Cardiac muscle cell (in vitro differentiated cells and primary cell): ENCODE measurements around the gene PCDHA12. TPM values are rescaled to one million over a fixed set of nuclear protein-coding genes. Genes with fewer than 3 reads are reported as not detected.
A peak's percentile ranks its signal among the peaks of the same experiment; 100 is the strongest.
"Not testable (repeated sequence)": the region's sequence is repeated elsewhere in the genome, so short reads cannot be mapped to it uniquely, and the experiment has no call there.

Experiments
- DNase-seq, 2 donors: peaks; one replicate each; pipeline versions ENCODE4 v3.0.0 to v3.0.0-alpha.2; 2010 to 2017; ENCODE audit warnings: low read depth in 1 of 2, low spot score in 1 of 2
- H3K27ac ChIP-seq: fragments of 200-600 bp; sonication (generic); 2 replicates; pipeline ENCODE4 v1.5.1; 2016
- H3K27me3 ChIP-seq: fragments of 200-600 bp; sonication (generic); 2 replicates; pipeline ENCODE4 v1.6.0; 2016; ENCODE audit warnings: control low read depth
- H3K36me3 ChIP-seq: fragments of 200-600 bp; sonication (generic); 2 replicates; pipeline ENCODE4 v1.5.1; 2016; ENCODE audit warnings: control low read depth
- H3K4me1 ChIP-seq: fragments of 200-600 bp; sonication (generic); 2 replicates; pipeline ENCODE4 v1.8.1; 2017; ENCODE audit warnings: low read depth, mild to moderate bottlenecking, mixed run types
- H3K4me3 ChIP-seq: fragments of 200-600 bp; sonication (generic); 2 replicates; pipeline ENCODE4 v1.5.1; 2016; ENCODE audit warnings: mild to moderate bottlenecking
- H3K9me3 ChIP-seq: fragments of 200-600 bp; sonication (generic); 2 replicates; pipeline ENCODE4 v1.5.1; 2017; ENCODE audit warnings: low read depth, mild to moderate bottlenecking, control low read depth
- polyA plus RNA-seq: library from polyadenylated mRNA; unstranded; fragments of >200 nt; fragmentation: Nextera tagmentation; extraction: Ambion mirVana; gene quantifications from 2 replicates; pipeline ENCODE4 v1.2.1, GENCODE V29; 2016
- total RNA-seq: library from RNA; depleted of rRNA; stranded (reverse); fragments of >200 nt; gene quantifications from 2 replicates; pipeline ENCODE4 v1.2.3, GENCODE V29; 2016
- TF ChIP-seq, protein P1 (sequence below): IDR thresholded peaks from 2 replicates; pipeline ENCODE4 v1.5.1; 2012; ENCODE audit warnings: low read depth, mild to moderate bottlenecking, low read length

The PCDHA12 gene
- total and polyA plus RNA-seq, 2 experiments from 2014 or later: 1.7 to 10.5 TPM

DNA sequence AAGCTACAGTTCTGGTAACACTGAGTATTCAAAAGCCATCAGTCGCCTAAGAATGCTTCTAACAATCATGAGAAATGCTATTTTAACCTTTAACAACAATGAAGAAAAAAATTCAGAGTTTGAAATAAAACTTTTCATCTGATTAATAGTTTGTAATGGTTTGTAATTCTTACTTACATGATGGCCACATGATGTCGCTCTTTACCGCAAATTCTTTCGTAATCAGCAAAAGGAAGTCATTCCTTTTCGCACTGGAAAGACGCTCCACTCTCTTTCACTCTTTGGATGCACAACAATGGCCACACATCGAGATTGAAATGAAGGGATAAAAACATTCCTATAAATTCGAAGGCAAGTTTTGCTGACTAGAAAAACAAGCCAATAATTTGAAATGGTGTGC, 41.1 kb upstream of the PCDHA12 start, which contains the start of gene PCDHA7:
Gene PCDHA7, plus strand, starts transcription at position 277 of the 400 bp plus-strand sequence. Its CDS starts 115 bp downstream, at position 392.
- no peak within 1 kb of the TSS for H3K4me3 ChIP-seq
- H3K36me3 ChIP-seq: no peaks in the 10 kb centered on the region
- no peaks in the 10 kb centered on the region for H3K27me3 ChIP-seq
- H3K4me1 ChIP-seq: no peaks in the 10 kb centered on the region
- TF ChIP-seq, protein P1, sequence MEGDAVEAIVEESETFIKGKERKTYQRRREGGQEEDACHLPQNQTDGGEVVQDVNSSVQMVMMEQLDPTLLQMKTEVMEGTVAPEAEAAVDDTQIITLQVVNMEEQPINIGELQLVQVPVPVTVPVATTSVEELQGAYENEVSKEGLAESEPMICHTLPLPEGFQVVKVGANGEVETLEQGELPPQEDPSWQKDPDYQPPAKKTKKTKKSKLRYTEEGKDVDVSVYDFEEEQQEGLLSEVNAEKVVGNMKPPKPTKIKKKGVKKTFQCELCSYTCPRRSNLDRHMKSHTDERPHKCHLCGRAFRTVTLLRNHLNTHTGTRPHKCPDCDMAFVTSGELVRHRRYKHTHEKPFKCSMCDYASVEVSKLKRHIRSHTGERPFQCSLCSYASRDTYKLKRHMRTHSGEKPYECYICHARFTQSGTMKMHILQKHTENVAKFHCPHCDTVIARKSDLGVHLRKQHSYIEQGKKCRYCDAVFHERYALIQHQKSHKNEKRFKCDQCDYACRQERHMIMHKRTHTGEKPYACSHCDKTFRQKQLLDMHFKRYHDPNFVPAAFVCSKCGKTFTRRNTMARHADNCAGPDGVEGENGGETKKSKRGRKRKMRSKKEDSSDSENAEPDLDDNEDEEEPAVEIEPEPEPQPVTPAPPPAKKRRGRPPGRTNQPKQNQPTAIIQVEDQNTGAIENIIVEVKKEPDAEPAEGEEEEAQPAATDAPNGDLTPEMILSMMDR: no peak
- peak in 1 of 2 donors; percentile 34 for DNase-seq
- no peak within 1 kb of the TSS for H3K27ac ChIP-seq
- H3K9me3 ChIP-seq: no peaks in the 10 kb centered on the region

DNA sequence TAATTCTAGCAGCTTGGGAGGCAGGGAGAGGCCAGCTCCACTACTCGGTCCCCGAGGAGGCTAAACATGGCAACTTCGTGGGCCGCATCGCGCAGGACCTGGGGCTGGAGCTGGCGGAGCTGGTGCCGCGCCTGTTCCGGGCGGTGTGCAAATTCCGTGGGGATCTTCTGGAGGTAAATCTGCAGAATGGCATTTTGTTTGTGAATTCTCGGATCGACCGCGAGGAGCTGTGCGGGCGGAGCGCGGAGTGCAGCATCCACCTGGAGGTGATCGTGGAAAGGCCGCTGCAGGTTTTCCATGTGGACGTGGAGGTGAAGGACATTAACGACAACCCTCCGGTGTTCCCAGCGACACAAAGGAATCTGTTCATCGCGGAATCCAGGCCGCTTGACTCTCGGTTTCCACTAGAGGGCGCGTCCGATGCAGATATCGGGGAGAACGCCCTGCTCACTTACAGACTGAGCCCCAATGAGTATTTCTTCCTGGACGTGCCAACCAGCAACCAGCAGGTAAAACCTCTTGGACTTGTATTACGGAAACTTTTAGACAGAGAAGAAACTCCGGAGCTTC, 40.6 kb upstream of the PCDHA12 start:
- H3K4me1 ChIP-seq, H3K27ac ChIP-seq, H3K36me3 ChIP-seq, DNase-seq, H3K9me3 ChIP-seq, H3K27me3 ChIP-seq, H3K4me3 ChIP-seq: not testable (repeated sequence)

DNA sequence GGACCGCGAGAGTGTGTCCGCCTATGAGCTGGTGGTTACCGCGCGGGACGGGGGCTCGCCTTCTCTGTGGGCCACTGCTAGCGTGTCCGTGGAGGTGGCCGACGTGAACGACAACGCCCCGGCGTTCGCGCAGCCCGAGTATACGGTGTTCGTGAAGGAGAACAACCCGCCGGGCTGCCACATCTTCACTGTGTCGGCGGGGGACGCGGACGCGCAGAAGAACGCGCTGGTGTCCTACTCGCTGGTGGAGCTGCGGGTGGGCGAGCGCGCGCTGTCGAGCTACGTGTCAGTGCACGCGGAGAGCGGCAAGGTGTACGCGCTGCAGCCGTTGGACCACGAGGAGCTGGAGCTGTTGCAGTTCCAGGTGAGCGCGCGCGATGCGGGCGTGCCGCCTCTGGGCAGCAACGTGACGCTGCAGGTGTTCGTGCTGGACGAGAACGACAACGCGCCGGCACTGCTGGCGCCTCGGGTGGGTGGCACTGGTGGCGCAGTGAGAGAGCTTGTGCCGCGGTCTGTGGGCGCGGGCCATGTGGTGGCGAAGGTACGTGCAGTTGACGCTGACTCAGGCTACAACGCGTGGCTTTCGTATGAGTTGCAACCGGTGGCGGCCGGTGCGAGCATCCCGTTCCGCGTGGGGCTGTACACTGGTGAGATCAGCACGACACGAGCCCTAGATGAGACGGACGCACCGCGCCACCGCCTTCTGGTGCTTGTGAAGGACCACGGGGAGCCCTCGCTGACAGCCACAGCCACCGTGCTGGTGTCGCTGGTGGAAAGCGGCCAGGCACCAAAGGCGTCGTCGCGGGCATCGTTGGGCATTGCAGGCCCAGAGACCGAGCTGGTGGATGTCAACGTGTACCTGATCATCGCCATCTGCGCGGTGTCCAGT, 39.2 kb upstream of the PCDHA12 start:
- Histone ChIP-seq H3K27me3 (no peaks in the 10 kb centered on the region), H3K9me3 (no peaks in the 10 kb centered on the region), H3K27ac (no peak overlapping the region), H3K4me3 (no peak overlapping the region), H3K4me1 (no peaks in the 10 kb centered on the region), H3K36me3 (no peaks in the 10 kb centered on the region)
- TF ChIP-seq, protein P1: no peak
- DNase-seq: no peak

DNA sequence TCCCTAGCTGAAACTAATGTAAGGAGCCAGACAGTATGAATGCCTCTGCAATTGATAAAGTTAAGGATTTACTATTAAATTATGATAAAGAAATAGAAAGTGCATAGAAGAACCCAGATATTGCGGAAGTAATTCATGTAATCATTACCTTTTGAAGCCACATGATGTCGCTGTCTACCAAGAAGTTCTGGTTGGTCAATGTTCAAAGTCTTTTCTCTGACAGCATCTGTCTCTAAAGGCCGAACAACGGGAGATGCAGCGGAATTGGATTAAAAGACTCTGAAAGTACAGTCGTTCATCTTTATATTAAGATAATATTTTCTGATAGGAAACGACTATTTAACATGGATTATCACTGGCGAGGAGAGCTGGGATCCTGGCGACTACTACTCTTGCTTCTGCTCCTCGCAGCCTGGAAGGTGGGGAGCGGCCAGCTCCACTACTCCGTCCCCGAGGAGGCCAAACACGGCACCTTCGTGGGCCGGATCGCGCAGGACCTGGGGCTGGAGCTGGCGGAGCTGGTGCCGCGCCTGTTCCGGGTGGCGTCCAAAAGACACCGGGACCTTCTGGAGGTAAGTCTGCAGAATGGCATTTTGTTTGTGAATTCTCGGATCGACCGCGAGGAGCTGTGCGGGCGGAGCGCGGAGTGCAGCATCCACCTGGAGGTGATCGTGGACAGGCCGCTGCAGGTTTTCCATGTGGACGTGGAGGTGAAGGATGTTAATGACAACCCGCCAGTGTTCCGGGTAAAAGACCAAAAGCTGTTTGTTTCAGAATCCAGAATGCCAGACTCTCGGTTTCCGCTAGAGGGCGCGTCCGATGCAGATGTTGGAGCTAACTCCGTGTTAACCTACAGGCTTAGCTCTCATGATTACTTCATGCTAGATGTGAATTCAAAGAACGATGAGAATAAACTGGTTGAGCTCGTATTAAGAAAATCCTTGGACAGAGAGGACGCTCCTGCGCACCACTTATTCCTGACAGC, 33.8 kb upstream of the PCDHA12 start, which contains the start of gene PCDHA8:
Gene PCDHA8, plus strand, starts transcription at position 210 of the 985 bp plus-strand sequence. Its CDS starts 135 bp downstream, at position 345.
- H3K36me3 ChIP-seq: no peaks in the 10 kb centered on the region
- no peak within 1 kb of the TSS for H3K4me3 ChIP-seq
- TF ChIP-seq, protein P1: no peak
- no peaks in the 10 kb centered on the region for H3K9me3 ChIP-seq
- no peak for DNase-seq
- H3K27me3 ChIP-seq: no peaks in the 10 kb centered on the region
- H3K4me1 ChIP-seq: no peaks in the 10 kb centered on the region
- H3K27ac ChIP-seq: no peak within 1 kb of the TSS

DNA sequence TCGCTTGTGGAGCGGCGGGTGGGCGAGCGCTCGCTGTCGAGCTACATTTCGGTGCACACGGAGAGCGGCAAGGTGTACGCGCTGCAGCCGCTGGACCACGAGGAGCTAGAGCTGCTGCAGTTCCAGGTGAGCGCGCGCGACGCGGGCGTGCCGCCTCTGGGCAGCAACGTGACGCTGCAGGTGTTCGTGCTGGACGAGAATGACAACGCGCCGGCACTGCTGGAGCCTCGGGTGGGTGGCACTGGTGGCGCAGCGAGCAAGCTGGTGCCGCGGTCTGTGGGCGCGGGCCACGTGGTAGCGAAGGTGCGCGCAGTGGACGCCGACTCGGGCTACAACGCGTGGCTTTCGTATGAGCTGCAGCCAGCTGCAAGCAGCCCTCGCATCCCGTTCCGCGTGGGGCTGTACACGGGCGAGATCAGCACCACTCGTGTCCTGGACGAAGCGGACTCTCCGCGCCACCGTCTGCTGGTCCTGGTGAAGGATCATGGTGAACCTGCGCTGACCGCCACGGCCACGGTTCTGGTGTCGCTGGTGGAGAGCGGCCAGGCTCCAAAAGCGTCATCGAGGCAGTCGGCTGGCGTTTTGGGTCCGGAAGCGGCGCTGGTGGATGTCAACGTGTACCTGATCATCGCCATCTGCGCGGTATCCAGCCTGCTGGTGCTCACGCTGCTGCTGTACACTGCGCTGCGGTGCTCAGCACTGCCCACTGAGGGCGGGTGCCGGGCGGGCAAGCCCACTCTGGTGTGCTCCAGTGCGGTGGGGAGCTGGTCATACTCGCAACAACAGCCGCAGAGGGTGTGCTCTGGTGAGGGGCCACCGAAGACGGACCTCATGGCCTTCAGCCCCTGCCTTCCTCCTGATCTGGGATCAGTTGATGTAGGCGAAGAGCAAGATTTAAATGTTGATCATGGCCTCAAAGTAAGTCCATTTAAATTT, 32.0 kb upstream of the PCDHA12 start:
- no peak overlapping the region for H3K4me3 ChIP-seq
- no peaks in the 10 kb centered on the region for H3K36me3 ChIP-seq
- TF ChIP-seq, protein P1: no peak
- H3K4me1 ChIP-seq: no peaks in the 10 kb centered on the region
- H3K27me3 ChIP-seq: no peaks in the 10 kb centered on the region
- no peaks in the 10 kb centered on the region for H3K9me3 ChIP-seq
- DNase-seq: no peak
- H3K27ac ChIP-seq: no peak overlapping the region

DNA sequence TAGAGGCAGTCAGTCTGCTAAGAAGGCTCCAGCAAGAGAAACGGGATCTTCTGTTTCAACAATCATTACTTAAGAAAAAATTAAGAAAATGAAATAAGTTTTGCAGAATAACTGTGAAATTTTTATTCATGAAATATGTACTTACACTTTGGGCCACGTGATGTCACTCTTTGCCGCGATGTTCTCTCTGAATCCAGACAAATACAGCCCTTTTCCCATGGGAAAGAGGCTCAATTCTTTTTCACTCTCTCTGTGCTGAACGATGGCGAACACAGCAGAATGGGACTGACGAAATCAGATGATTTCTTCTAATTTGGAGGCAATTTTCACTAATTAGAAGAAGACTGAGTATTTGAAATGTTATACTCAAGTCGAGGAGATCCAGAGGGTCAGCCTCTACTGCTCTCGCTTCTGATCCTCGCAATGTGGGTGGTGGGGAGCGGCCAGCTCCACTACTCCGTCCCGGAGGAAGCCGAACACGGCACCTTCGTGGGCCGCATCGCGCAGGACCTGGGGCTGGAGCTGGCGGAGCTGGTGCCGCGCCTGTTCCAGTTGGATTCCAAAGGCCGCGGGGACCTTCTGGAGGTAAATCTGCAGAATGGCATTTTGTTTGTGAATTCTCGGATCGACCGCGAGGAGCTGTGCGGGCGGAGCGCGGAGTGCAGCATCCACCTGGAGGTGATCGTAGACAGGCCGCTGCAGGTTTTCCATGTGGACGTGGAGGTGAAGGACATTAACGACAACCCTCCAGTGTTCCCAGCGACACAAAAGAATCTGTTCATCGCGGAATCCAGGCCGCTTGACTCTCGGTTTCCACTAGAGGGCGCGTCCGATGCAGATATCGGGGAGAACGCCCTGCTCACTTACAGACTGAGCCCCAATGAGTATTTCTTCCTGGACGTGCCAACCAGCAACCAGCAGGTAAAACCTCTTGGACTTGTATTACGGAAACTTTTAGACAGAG, 26.7 kb upstream of the PCDHA12 start, which contains the start of gene PCDHA9:
Gene PCDHA9, plus strand, starts transcription at position 244 of the 964 bp plus-strand sequence. Its CDS starts 114 bp downstream, at position 358.
- peak within 1 kb of the TSS; percentile 11 for H3K4me3 ChIP-seq
- not testable (repeated sequence) for H3K36me3 ChIP-seq, H3K9me3 ChIP-seq, H3K4me1 ChIP-seq, H3K27ac ChIP-seq, DNase-seq, H3K27me3 ChIP-seq
